Muscle of back (tissue), 13 donors: ENCODE data around the gene ZNF835. TPM values are rescaled to one million over a fixed set of nuclear protein-coding genes. Genes with fewer than 3 reads are reported as not detected.
"Not testable (repeated sequence)": the region's sequence is repeated elsewhere in the genome, so short reads cannot be mapped to it uniquely, and the experiment has no call there.

Experiments used
- DNase-seq, 3 donors: peaks; one replicate each; pipeline versions ENCODE4 v3.0.0 to v3.0.0-alpha.2; 2013
- long read RNA-seq, 9 donors: transcript quantifications; one replicate each; lab custom pipeline, GENCODE V29; 2026
- polyA plus RNA-seq, 10 donors: library from polyadenylated mRNA; unstranded; fragments of 120-200 nt; gene quantifications; one replicate each; pipeline ENCODE4 v1.2.1, GENCODE V29; 2013; ENCODE audit not compliant: insufficient read length in 10 of 10

Gene ZNF835
- 1 to 10 TPM; 2.3 to 4.6 (median 3.3) TPM for polyA plus RNA-seq
- long read RNA-seq, donor 1, partial matches to known transcripts = 0 of 2 reads
- long read RNA-seq, donor 1, other reads (novel, unspliced or antisense) = 0 of 2 reads
- long read RNA-seq, donor 2 = 0 reads
- long read RNA-seq, donor 3 = 0 reads
- long read RNA-seq, donor 4 = 0 reads
- long read RNA-seq, donor 5, partial matches to known transcripts = 0 of 1 reads
- long read RNA-seq, donor 5, other reads (novel, unspliced or antisense) = 0 of 1 reads
- long read RNA-seq, donor 6 = 0 reads
- long read RNA-seq, donor 7, partial matches to known transcripts = 0 of 1 reads
- long read RNA-seq, donor 7, other reads (novel, unspliced or antisense) = 0 of 1 reads
- long read RNA-seq, donor 8, partial matches to known transcripts = 0 of 1 reads
- long read RNA-seq, donor 8, other reads (novel, unspliced or antisense) = 0 of 1 reads
- long read RNA-seq, donor 9 = 0 reads

DNA sequence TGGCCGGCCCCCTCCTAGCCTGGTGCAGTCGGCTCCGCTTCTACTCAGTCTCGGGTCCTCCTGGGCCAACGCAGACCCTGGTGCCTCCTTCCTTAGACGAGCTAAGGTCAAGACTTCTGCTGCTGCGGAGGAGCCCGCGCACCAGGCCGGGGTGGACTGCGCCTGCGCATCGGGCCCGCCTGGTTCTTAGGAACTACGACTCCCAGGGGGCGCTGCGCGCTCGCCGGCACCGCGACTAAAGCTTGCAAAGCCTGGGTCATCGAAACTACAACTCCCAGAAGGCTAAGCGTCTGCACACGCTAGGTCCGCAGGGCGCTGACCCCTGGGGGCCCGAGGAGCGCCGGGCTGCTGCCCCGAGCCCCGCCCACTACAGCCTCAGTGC lies at the start of gene ZNF835:
Gene ZNF835, minus strand, starts transcription at position 145 of the 382 bp plus-strand sequence. CDS start 6,559 bp downstream, outside the sequence.
- DNase-seq = peak; percentile 84 to 97 (median 96)

DNA sequence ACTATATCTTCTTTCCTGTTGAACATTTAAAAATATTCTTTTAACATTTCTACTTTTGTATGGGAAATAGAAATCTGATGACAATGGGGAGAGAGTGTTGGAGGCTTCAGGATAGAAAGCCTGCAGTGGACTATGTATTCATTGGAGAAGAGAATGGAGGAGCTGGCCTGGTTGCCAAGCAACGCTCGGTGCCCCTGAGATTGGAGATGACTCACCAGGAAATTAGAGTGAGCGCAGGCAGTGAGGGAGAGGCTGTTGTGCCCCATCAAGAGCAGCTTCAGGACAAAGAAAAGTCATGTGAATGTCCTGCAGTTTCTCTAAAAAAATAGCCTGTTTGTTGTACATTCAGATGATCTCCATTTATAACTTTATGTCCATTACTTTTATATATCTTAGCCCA lies 48.7 kb upstream of the ZNF835 start:
- no peak for DNase-seq

GRCh38 chr19:56718231-56718630 lies 46.7 kb upstream of the ZNF835 start:
- no peak for DNase-seq

GRCh38 chr19:56712611-56713276 lies 41.2 kb upstream of the ZNF835 start:
- peak in 2 of 3 donors; percentile 56 to 61 for DNase-seq

- DNase-seq = no peak
Observed at GRCh38 chr19:56710437-56710836, 38.9 kb upstream of the ZNF835 start.

DNA sequence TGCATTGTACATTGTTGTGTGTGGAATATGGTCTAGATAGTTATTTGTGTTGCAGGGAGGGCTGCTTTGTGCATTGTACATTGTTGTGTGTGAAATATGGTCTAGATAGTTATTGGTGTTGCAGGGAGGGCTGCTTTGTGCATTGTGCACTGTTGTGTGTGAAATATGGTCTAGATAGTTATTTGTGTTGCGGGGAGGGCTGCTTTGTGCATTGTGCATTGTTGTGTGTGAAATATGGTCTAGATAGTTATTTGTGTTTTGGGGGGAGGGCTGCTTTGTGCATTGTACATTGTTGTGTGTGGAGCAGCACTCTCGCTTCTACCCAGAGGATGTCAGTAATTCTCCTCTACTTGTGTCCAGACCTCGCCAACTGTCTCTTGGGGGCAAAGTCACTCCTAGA lies 36.3 kb upstream of the ZNF835 start:
- DNase-seq = no peak

DNA sequence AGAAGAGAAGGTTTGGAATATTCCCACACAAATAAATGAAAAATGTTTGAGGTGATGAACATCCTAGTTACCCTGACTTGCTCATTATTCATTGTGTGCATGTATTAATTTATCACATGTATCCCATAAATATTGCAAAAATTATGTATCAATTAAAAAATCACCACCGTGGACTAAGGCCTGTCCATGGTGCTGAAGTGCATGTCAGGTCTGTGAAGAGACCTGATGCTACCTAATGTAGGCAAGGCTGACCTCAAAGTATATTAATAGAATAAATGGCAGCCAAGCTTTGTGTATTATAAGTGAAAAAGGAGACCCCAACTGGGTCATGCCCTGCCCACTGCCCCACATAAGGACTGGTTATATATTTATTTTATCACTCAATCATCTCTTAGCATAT lies 34.4 kb upstream of the ZNF835 start:
- DNase-seq = no peak

GRCh38 chr19:56701895-56702294 lies 30.3 kb upstream of the ZNF835 start:
- no peak for DNase-seq

- no peak for DNase-seq
Observed at GRCh38 chr19:56699552-56699951, 28.0 kb upstream of the ZNF835 start.

GRCh38 chr19:56692206-56692895 lies 20.8 kb upstream of the ZNF835 start:
- no peak for DNase-seq

DNA sequence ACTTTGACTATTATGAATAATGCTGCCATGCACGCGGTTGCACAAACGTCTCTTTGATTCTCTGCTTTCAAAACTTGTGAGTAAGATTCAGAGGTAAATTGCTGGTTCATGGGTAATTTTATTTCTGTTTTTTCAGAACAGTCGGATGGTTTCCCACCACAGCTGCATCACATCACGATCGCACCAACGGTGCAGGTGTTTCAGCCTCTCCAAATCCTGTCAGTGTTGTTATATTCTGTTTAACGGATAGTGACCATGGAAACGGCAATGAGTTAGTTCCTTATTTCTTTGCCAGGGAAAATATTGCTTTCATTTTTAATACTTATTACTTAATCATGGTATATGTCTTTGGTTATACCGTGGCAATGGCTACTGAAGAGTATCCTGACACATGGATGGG lies 19.1 kb upstream of the ZNF835 start:
- DNase-seq = no peak

GRCh38 chr19:56689198-56689597 lies 17.6 kb upstream of the ZNF835 start:
- no peak for DNase-seq

- no peak for DNase-seq
Observed at GRCh38 chr19:56687031-56687430, 15.5 kb upstream of the ZNF835 start.

GRCh38 chr19:56683116-56683515 lies 11.6 kb upstream of the ZNF835 start:
- no peak for DNase-seq

DNA sequence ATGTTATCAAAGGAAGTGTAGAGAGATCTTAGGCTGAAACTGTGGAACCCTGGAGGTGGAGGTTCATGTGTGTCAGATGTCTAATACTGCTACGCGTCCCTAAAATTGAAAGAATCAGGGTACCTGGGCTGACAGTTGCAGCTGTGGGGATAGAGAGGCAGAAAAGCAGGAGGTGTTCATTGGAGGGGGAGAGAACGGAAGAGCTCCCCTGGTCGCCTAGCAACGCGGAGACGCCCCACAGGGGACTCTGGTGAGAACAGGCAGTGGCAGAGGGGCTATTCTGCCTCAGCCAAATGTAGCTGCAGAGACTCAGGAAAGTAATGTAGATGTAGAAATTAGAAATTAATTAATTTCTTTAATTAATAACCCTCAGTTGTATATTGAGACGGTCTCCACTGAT lies 10.1 kb upstream of the ZNF835 start:
- no peak for DNase-seq

DNA sequence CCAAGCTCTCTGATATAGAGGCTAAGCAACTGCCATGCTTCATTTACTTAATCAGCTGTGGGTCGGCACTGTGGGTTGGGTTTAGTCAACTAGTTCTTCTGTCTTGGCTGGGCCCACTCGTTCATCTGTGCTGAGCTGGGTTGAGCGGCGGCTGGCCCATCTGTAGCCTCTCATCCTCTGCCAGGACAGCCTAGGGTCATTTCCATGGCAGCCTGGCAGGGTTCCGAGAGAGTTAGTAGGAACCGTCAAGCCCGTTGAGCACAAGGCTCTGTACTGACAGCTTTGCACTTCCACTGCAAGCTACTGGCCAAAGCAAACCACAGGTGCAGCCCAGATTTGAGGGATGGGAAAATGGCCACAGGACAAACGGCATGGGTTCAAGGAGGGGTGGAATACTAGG lies 6.6 kb upstream of the ZNF835 start:
- DNase-seq = no peak

DNA sequence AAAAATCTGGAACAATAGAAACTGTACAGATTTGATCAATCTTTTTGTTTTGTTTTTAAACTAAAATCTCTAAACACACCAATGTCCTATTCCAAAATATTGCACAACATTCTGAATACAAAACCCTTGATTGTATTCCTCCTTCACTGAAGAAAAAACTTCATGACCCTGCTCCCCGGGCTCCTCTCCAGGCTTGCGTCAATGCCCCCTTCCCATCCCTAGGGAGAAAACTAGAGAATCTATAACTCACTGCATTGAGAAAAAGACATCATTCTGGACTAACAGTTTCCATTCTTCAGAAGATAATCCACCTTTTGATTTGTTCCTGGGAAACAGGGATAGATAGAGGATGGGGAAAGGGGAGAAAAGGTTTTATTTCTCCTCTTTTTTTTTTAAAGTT lies 1.1 kb upstream of the ZNF835 start:
- not testable (repeated sequence) for DNase-seq

DNA sequence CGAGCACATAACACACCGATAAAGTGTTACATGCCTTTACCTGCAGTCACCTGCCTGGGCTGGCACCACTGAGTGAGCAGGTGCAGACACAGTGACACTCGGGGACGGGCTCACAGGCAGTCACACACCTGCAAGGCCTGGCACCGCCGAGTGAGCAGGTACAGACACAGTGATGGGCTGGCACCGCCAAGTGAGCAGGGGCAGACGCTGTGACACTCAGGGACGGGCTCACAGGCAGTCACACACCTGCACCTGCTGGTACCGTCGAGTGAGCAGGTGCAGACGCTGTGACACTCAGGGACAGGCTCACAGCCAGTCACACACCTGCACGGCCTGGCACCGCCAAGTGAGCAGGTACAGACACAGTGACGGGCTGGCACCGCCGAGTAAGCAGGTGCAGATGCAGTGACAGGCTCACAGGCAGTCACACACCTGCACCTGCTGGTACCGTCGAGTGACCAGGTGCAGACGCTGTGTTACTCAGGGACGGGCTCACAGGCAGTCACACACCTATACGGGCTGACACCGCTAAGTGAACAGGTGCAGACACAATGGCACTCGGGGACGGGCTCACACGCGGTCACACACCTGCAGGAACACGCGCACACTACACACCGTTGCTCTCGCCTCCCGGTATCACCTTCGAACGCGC lies 470 bp downstream of the ZNF835 start:
- no peak for DNase-seq

DNA sequence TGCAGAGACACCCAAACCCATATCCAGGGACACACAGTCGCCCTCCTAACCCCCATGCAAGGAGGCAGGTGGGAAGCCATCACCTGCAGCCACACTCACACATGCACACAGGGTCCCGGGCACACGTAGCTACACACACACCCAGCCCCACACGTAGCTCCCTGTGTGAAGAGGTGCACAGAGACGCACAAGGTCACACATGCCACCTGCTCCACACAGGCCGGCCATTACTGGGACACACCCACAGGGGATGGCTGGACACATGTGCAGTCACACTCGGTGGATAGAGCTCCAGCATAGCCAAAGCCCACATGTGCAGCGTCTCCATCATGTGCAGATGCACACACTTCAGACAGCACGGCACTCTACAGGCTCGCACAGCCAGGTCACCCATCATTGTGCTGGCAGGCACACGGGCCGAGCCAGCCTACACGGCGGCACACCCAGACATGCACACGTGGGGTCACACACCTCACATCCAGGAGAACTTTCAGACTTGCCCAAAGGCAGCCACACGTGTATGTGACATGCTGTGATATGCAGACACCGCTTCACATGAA lies 1.1 kb downstream of the ZNF835 start:
- DNase-seq = no peak

DNA sequence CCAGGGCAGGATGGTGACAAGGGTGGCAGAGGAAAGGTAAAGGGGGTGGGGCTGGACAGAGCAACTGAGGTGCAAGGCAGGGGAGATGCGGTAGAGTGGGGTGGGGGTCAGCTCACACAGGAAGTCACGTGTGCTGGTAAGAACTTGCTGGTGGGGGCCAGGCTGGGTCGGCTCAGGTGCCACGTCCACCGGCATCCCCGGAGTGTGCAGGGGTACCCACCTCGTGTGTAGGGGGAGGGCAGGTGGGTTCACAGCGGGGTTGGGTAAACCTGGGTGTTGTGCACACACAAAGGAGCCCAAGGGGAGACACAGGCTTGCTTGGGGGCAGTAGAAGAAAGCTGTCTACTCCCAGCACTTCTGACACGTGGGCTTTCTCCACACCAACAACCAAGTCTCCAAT lies 2.9 kb downstream of the ZNF835 start:
- DNase-seq = no peak

GRCh38 chr19:56667311-56667870 lies 4.2 kb downstream of the ZNF835 start:
- no peak for DNase-seq
